Left cardiac atrium (tissue), 2 donors: ENCODE results near the gene SH2D1B. TPM values are rescaled to one million over a fixed set of nuclear protein-coding genes. Genes with fewer than 3 reads are reported as not detected.

Experiments used
- total RNA-seq, 2 donors: library from RNA; stranded (reverse); fragmentation: NEBNext Ultra II Directional; extraction: Animal tissue kit (Norgen Biotek cat#: 25700); gene quantifications; one replicate each; pipeline ENCODE4 v1.2.1, GENCODE V29; 2021
- donor health status: DM: no; HTN: yes; CAD: no; lungs with severe emphysema.
- donor health status: DM: yes; HTN: yes; CAD: no.

Gene SH2D1B
- total RNA-seq, 2 donors from 2014 or later = 0.13 to 0.27 TPM

Other genes starting within 250 kb of the SH2D1B start
- gene SPATA46, start 35.3 kb downstream of the SH2D1B start, total RNA-seq = not detected
- gene C1orf226, start 30.4 kb downstream of the SH2D1B start, total RNA-seq = 1 to 10 TPM; 2.3 to 4.9 TPM
- gene UHMK1, start 85.7 kb upstream of the SH2D1B start, total RNA-seq = 10 to 100 TPM; 26.0 to 27.4 TPM
- gene UAP1, start 149.6 kb upstream of the SH2D1B start, total RNA-seq = 10 to 100 TPM; 36.8 to 70.3 TPM
- gene DDR2, start 220.3 kb upstream of the SH2D1B start, total RNA-seq = 10 to 100 TPM; 75.1 to 80.3 TPM